Neural progenitor cell (in vitro differentiated cells): ENCODE measurements around the gene VSTM4. TPM values are rescaled to one million over a fixed set of nuclear protein-coding genes. Genes with fewer than 3 reads are reported as not detected.

Experiments used
- DNase-seq: peaks from one replicate; pipeline ENCODE4 v3.0.0-alpha.2; 2016; ENCODE audit warnings: low spot score
- H2AFZ ChIP-seq: fragments of 200-600 bp; sonication (generic); replicated peaks from 2 replicates; pipeline ENCODE4 v1.6.1; 2016; ENCODE audit warnings: antibody characterized with exemption
- H3F3A ChIP-seq: fragments of 200-600 bp; sonication (generic); 2 replicates; pipeline ENCODE4 v1.6.1; 2016; ENCODE audit warnings: antibody characterized with exemption, low read depth
- H3K27ac ChIP-seq: fragments of 200-600 bp; sonication (generic); 2 replicates; pipeline ENCODE4 v1.5.1; 2016; ENCODE audit warnings: mild to moderate bottlenecking
- H3K27me3 ChIP-seq: fragments of 200-600 bp; sonication (generic); 2 replicates; pipeline ENCODE4 v1.6.1; 2016; ENCODE audit warnings: mild to moderate bottlenecking, moderate library complexity
- H3K36me3 ChIP-seq: fragments of 200-600 bp; sonication (generic); 2 replicates; pipeline ENCODE4 v1.5.1; 2016
- H3K4me1 ChIP-seq: fragments of 200-600 bp; sonication (generic); 2 replicates; pipeline ENCODE4 v1.6.1; 2016; ENCODE audit warnings: mixed run types
- H3K4me2 ChIP-seq: fragments of 200-600 bp; sonication (generic); 2 replicates; pipeline ENCODE4 v1.6.1; 2016
- H3K4me3 ChIP-seq: fragments of 200-600 bp; sonication (generic); 2 replicates; pipeline ENCODE4 v1.5.1; 2016
- H3K79me2 ChIP-seq: fragments of 200-600 bp; sonication (generic); 2 replicates; pipeline ENCODE4 v1.6.1; 2016; ENCODE audit warnings: low read depth
- H3K9ac ChIP-seq: fragments of 200-600 bp; sonication (generic); 2 replicates; pipeline ENCODE4 v1.6.1; 2016
- H3K9me3 ChIP-seq: fragments of 200-600 bp; sonication (generic); 2 replicates; pipeline ENCODE4 v1.5.1; 2016; ENCODE audit warnings: low read depth
- H4K20me1 ChIP-seq: fragments of 200-600 bp; sonication (generic); 2 replicates; pipeline ENCODE4 v1.6.1; 2016; ENCODE audit warnings: low read depth
- H3K27ac Mint-ChIP-seq: 3 replicates; pipeline ENCODE4 v1.8.0; 2021; ENCODE audit warnings: mixed read lengths
- H3K27me3 Mint-ChIP-seq: 2 replicates; pipeline ENCODE4 v1.8.0; 2022; ENCODE audit warnings: low read depth, mild to moderate bottlenecking, inconsistent platforms, moderate library complexity, mixed read lengths; ENCODE audit not compliant: insufficient read depth
- H3K36me3 Mint-ChIP-seq: 3 replicates; pipeline ENCODE4 v1.8.0; 2021; ENCODE audit warnings: mixed read lengths
- H3K4me1 Mint-ChIP-seq: 3 replicates; pipeline ENCODE4 v1.8.0; 2021; ENCODE audit warnings: mixed read lengths
- H3K4me3 Mint-ChIP-seq: 3 replicates; pipeline ENCODE4 v1.8.0; 2021; ENCODE audit warnings: mild to moderate bottlenecking, moderate library complexity, mixed read lengths
- H3K9me3 Mint-ChIP-seq: 3 replicates; pipeline ENCODE4 v1.8.0; 2020; ENCODE audit warnings: mixed read lengths
- EZH2 ChIP-seq: fragments of 200-600 bp; sonication (generic); IDR thresholded peaks from 2 replicates; pipeline ENCODE4 v1.6.1; 2017; ENCODE audit warnings: antibody characterized with exemption, mild to moderate bottlenecking, moderate library complexity
- EZH2phosphoT487 ChIP-seq: fragments of 200-600 bp; sonication (generic); IDR thresholded peaks from 2 replicates; pipeline ENCODE4 v1.6.1; 2017; ENCODE audit warnings: antibody characterized with exemption
- total RNA-seq: library from RNA; depleted of rRNA; stranded (reverse); fragments of >200 nt; gene quantifications from 2 replicates; pipeline ENCODE4 v1.2.3, GENCODE V29; 2015; ENCODE audit warnings: low replicate concordance
- TF ChIP-seq, protein P1 (sequence below): fragments of 200-600 bp; sonication (generic); IDR thresholded peaks from 2 replicates; pipeline ENCODE4 v1.5.1; 2017; ENCODE audit warnings: antibody characterized with exemption, mild to moderate bottlenecking

The VSTM4 gene
- total RNA-seq, 1 donor from 2014 or later = 0.92 TPM

DNA sequence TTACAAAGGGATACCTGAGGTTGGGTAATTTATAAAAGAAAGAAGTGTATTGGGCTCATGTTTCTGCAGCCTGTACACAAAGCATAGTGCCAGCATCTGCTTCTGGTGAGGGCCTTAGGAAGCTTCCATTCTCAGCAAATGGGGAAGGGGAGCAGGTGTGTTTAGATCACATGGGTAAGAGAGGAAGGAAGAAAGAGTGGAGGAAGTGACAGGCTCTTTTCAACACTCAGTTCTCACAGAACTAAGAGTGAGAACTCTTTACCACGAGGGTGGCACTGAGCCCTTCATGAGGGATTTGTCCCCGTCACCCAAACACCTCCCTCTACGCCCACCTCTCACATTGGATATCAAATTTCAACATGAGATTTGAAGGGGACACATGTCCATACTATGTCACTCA, 19.0 kb upstream of the VSTM4 start:
- H3K9me3 Mint-ChIP-seq = no peaks in the 10 kb centered on the region
- Histone ChIP-seq H4K20me1 (no peaks in the 10 kb centered on the region), H3K4me2 (no peak overlapping the region), H3K9me3 (no peaks in the 10 kb centered on the region), H2AFZ (no peak overlapping the region), H3F3A (no peaks in the 10 kb centered on the region), H3K27ac (no peak overlapping the region), H3K4me3 (no peak overlapping the region), H3K4me1 (no peaks in the 10 kb centered on the region), H3K27me3 (no peaks in the 10 kb centered on the region), H3K79me2 (no peaks in the 10 kb centered on the region), H3K36me3 (no peaks in the 10 kb centered on the region), H3K9ac (no peak overlapping the region)
- H3K4me1 Mint-ChIP-seq = peaks cover 5% of the 10 kb centered on the region
- no peak overlapping the region for H3K4me3 Mint-ChIP-seq
- peaks cover 15% of the 10 kb centered on the region for H3K27me3 Mint-ChIP-seq
- no peaks in the 10 kb centered on the region for H3K36me3 Mint-ChIP-seq
- H3K27ac Mint-ChIP-seq = no peak overlapping the region
- no peak for DNase-seq
- no peak for TF ChIP-seq EZH2
- TF ChIP-seq, protein P1, sequence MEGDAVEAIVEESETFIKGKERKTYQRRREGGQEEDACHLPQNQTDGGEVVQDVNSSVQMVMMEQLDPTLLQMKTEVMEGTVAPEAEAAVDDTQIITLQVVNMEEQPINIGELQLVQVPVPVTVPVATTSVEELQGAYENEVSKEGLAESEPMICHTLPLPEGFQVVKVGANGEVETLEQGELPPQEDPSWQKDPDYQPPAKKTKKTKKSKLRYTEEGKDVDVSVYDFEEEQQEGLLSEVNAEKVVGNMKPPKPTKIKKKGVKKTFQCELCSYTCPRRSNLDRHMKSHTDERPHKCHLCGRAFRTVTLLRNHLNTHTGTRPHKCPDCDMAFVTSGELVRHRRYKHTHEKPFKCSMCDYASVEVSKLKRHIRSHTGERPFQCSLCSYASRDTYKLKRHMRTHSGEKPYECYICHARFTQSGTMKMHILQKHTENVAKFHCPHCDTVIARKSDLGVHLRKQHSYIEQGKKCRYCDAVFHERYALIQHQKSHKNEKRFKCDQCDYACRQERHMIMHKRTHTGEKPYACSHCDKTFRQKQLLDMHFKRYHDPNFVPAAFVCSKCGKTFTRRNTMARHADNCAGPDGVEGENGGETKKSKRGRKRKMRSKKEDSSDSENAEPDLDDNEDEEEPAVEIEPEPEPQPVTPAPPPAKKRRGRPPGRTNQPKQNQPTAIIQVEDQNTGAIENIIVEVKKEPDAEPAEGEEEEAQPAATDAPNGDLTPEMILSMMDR = no peak
- no peak for TF ChIP-seq EZH2phosphoT487

DNA sequence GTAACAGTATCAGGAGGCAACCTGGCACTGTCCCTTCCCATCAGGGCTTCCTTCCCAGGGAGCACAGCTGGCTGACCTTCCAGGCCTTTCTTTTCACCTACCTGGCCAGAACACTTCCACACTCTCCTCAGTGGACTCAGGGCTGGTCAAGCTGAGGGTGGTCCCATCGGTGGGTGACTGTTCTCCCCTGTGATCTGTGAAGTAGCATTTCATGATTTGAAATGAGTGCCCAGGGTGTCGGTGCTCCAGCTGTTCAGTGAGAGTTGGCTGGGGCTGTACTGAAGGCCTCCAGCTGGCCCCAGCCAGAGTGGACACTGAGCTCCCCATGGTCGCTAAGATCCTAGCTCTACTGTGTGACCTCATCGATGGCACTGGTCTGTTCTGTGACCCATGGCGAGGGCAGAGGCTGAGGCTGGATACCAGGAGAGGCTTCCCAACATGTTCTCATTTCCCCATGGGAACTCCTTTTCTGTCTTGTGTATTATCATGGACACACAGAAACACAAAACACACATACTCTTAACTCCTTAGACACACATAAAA, 18.5 kb upstream of the VSTM4 start, which contains the start of gene FAM170B:
TSS of gene FAM170B (minus strand) at position 316 of the 543 bp plus-strand sequence. CDS start at position 213, 103 bp downstream.
- no peak within 1 kb of the TSS for H3K4me3 Mint-ChIP-seq
- no peak within 1 kb of the TSS for H3K4me2 ChIP-seq
- H2AFZ ChIP-seq = no peak within 1 kb of the TSS
- H3K27ac ChIP-seq = no peak within 1 kb of the TSS
- peaks cover 2% of the 10 kb centered on the region for H3K4me1 Mint-ChIP-seq
- no peaks in the 10 kb centered on the region for H3K36me3 ChIP-seq
- DNase-seq = no peak
- H3K79me2 ChIP-seq = no peaks in the 10 kb centered on the region
- H3K27ac Mint-ChIP-seq = no peak within 1 kb of the TSS
- H3K27me3 Mint-ChIP-seq = peaks cover 14% of the 10 kb centered on the region
- H3K9ac ChIP-seq = no peak within 1 kb of the TSS
- no peaks in the 10 kb centered on the region for H3K27me3 ChIP-seq
- H3K4me3 ChIP-seq = no peak within 1 kb of the TSS
- H3F3A ChIP-seq = no peaks in the 10 kb centered on the region
- H3K4me1 ChIP-seq = no peaks in the 10 kb centered on the region
- H3K9me3 ChIP-seq = no peaks in the 10 kb centered on the region
- no peaks in the 10 kb centered on the region for H3K36me3 Mint-ChIP-seq
- TF ChIP-seq, protein P1 = no peak
- TF ChIP-seq EZH2 (no peak), EZH2phosphoT487 (no peak)
- no peaks in the 10 kb centered on the region for H4K20me1 ChIP-seq
- H3K9me3 Mint-ChIP-seq = no peaks in the 10 kb centered on the region

DNA sequence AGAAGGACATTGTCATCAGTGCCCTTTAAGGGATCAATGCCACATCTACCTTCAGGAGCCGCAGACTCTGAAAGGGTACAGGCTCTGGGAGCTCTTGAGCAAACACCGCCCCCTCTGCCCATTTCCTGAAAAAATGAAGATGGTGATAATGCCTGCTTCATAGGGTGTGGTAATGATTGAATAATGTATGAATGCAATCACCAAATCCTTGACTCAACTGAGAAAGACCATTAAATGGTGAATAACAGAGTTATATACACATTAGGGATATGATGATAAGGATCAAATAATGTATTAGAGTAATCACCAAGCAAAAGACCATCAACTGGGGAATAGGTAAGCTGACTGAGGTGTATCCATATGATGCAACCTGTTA, 17.0 kb upstream of the VSTM4 start:
- no peak overlapping the region for H3K27ac Mint-ChIP-seq
- H3K4me1 Mint-ChIP-seq = no peaks in the 10 kb centered on the region

More for the DNA sequence above, 17.0 kb upstream of the VSTM4 start:
- Histone ChIP-seq H3K9ac (no peak overlapping the region), H3K4me2 (no peak overlapping the region), H2AFZ (no peak overlapping the region), H3F3A (no peaks in the 10 kb centered on the region), H3K4me1 (no peaks in the 10 kb centered on the region), H4K20me1 (no peaks in the 10 kb centered on the region), H3K27ac (no peak overlapping the region), H3K27me3 (no peaks in the 10 kb centered on the region), H3K4me3 (no peak overlapping the region), H3K79me2 (no peaks in the 10 kb centered on the region), H3K36me3 (no peaks in the 10 kb centered on the region), H3K9me3 (no peaks in the 10 kb centered on the region)
- Mint-ChIP-seq H3K27me3 (peaks cover 6% of the 10 kb centered on the region), H3K4me3 (no peak overlapping the region), H3K36me3 (no peaks in the 10 kb centered on the region), H3K9me3 (peaks cover 5% of the 10 kb centered on the region)
- TF ChIP-seq, protein P1 = no peak
- TF ChIP-seq EZH2 (no peak), EZH2phosphoT487 (no peak)
- no peak for DNase-seq
